Measurements from ENCODE around the gene TMPRSS11B.
"Not testable (repeated sequence)": the region's sequence is repeated elsewhere in the genome, so short reads cannot be mapped to it uniquely, and the experiment has no call there.

The TMPRSS11B gene

DNA sequence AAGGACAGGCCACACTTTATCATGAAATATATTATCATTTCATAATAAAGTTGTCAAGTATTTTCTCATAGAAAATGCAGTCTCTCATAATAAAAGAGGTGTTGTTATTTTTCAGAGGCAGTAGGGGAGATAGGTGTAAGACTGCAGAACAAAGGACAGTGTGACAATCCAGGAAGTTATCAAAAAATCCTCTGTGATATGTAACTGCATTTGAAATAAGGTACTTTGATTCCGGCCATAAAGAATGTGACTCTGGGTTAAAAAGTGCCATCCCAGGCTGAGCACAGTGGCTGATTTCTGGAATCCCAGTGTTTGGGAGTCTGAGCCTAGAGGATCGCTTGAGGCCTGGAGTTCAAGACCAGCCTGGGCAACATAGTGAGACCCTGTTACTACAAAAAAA lies 37.6 kb upstream of the TMPRSS11B start:
- POLR2A ChIA-PET = no interaction called here
- CTCF ChIA-PET = no interaction called here
- no peak for TF ChIP-seq ZNF23 (tag by site-specific recombination; IDR thresholded peaks at IDR 0.05; ENCODE audit: borderline replicate concordance)
- no peak for TF ChIP-seq SP3 (tag by site-specific recombination; IDR thresholded peaks at IDR 0.05)
- TF ChIP-seq ZBTB21 (tag by site-specific recombination; IDR thresholded peaks at IDR 0.05) = no peak
- no peak for TF ChIP-seq ZNF423 (tag by site-specific recombination; IDR thresholded peaks at IDR 0.05)
- TF ChIP-seq, protein P1, sequence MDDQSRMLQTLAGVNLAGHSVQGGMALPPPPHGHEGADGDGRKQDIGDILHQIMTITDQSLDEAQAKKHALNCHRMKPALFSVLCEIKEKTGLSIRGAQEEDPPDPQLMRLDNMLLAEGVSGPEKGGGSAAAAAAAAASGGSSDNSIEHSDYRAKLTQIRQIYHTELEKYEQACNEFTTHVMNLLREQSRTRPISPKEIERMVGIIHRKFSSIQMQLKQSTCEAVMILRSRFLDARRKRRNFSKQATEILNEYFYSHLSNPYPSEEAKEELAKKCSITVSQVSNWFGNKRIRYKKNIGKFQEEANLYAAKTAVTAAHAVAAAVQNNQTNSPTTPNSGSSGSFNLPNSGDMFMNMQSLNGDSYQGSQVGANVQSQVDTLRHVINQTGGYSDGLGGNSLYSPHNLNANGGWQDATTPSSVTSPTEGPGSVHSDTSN (CRISPR knock-in tag; IDR thresholded peaks at IDR 0.05) = no peak
- TF ChIP-seq, protein P2, sequence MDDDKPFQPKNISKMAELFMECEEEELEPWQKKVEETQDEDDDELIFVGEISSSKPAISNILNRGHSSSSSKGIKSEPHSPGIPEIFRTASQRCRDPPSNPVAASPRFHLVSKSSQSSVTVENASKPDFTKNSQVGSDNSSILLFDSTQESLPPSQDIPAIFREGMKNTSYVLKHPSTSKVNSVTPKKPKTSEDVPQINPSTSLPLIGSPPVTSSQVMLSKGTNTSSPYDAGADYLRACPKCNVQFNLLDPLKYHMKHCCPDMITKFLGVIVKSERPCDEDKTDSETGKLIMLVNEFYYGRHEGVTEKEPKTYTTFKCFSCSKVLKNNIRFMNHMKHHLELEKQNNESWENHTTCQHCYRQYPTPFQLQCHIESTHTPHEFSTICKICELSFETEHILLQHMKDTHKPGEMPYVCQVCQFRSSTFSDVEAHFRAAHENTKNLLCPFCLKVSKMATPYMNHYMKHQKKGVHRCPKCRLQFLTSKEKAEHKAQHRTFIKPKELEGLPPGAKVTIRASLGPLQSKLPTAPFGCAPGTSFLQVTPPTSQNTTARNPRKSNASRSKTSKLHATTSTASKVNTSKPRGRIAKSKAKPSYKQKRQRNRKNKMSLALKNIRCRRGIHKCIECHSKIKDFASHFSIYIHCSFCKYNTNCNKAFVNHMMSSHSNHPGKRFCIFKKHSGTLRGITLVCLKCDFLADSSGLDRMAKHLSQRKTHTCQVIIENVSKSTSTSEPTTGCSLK (tag by site-specific recombination; IDR thresholded peaks at IDR 0.05) = no peak
- TF ChIP-seq ZNF48 (tag by site-specific recombination; IDR thresholded peaks at IDR 0.05) = no peak
- TF ChIP-seq ZNF514 (tag by site-specific recombination; IDR thresholded peaks at IDR 0.05) = no peak
- no peak for TF ChIP-seq EGR2 (tag by site-specific recombination; IDR thresholded peaks at IDR 0.05; ENCODE audit: low read depth)
- no peaks in the 10 kb centered on the region for H3K4me1 ChIP-seq (ENCODE audit: control insufficient read depth, insufficient read depth, low read length)
- H3K36me3 ChIP-seq (ENCODE audit: control insufficient read depth in 2 of 2, insufficient read depth in 1 of 2, low read length in 2 of 2) = no peaks in the 10 kb centered on the region
- H3K4me3 ChIP-seq (ENCODE audit: low read depth, low read length) = no peak overlapping the region
- H3K27ac ChIP-seq (ENCODE audit: extremely low read depth, low read depth, low read length) = no peak overlapping the region
- H3K9me3 ChIP-seq (ENCODE audit: control insufficient read depth, insufficient read depth, low read depth, low read length) = no peaks in the 10 kb centered on the region

DNA sequence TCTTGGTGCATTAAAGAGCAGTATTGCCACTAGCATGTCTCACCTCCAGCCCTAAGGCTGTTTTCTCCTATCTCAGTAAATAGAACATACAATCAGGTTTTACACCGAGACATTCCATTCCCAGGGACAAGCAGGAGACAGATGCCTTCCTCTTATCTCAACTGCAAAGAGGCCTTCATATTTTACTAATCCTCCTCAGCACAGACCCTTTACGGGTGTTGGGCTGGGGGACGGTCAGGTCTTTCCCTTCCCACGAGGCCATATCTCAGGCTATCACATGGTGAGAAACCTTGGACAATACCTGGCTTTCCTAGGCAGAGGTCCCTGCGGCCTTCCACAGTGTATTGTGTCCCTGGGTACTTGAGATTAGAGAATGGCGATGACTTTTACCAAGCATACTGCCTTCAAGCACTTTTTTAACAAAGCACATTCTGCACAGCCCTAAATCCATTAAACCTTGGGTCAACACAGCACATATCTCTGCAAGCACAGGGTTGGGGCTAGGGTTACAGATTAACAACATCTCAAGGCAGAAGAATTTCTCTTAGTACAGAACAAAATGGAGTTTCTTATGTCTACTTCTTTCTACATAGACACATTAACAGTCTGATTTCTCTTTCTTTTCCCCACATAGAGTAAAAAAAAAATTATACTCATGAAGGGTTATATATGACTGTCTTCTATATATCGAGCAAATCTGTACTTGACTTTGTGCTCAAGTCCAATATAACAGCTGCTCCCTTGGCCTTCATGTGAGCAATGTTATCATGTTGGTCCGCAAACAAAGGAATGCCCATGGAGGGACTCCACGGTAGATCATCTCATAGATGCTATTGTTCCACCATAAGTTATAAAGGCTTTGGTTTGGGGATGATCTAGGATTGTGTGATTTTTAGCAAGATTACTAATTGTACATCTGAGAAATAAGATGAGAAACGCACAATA lies 36.6 kb upstream of the TMPRSS11B start:
- H3K4me3 ChIP-seq (ENCODE audit: low read depth, low read length); CTCF ChIA-PET; H3K4me1 ChIP-seq (ENCODE audit: control insufficient read depth, insufficient read depth, low read length); H3K27ac ChIP-seq (ENCODE audit: extremely low read depth, low read depth, low read length); H3K36me3 ChIP-seq (ENCODE audit: control insufficient read depth in 2 of 2, insufficient read depth in 1 of 2, low read length in 2 of 2); H3K9me3 ChIP-seq (ENCODE audit: control insufficient read depth, insufficient read depth, low read depth, low read length); POLR2A ChIA-PET: not testable (repeated sequence)

DNA sequence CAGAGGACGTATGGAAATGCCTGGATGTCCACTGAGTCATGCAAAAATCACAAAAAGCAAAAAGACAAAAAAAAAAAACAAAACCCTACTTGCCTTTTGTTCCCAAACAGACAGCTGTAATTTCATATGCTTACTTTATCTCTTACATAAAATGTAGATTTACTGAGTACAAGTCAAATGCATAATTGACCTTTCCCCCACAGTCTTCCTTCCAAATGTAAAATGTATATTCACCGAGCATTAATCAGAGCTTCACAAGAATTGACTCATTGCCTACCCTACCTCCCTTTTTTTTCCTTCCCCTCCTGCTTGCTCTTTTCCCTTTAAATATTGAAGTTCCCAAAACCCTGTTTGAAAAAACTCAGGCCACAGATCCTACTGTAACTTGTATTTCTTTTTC lies 32.5 kb upstream of the TMPRSS11B start:
- Histone ChIP-seq H3K9me3 (ENCODE audit: control insufficient read depth, insufficient read depth, low read depth, low read length) (no peaks in the 10 kb centered on the region), H3K4me1 (ENCODE audit: control insufficient read depth, insufficient read depth, low read length) (no peaks in the 10 kb centered on the region), H3K4me3 (ENCODE audit: low read depth, low read length) (no peak overlapping the region), H3K36me3 (ENCODE audit: control insufficient read depth in 2 of 2, insufficient read depth in 1 of 2, low read length in 2 of 2) (no peaks in the 10 kb centered on the region), H3K27ac (ENCODE audit: extremely low read depth, low read depth, low read length) (no peak overlapping the region)
- POLR2A ChIA-PET = no interaction called here
- CTCF ChIA-PET = interaction anchor here (0.7 kb wide), 2 partner anchors 98 to 443 kb away, joined by 3 to 4 read pairs; no protein-coding TSS in a partner anchor
- TF ChIP-seq, protein P3, sequence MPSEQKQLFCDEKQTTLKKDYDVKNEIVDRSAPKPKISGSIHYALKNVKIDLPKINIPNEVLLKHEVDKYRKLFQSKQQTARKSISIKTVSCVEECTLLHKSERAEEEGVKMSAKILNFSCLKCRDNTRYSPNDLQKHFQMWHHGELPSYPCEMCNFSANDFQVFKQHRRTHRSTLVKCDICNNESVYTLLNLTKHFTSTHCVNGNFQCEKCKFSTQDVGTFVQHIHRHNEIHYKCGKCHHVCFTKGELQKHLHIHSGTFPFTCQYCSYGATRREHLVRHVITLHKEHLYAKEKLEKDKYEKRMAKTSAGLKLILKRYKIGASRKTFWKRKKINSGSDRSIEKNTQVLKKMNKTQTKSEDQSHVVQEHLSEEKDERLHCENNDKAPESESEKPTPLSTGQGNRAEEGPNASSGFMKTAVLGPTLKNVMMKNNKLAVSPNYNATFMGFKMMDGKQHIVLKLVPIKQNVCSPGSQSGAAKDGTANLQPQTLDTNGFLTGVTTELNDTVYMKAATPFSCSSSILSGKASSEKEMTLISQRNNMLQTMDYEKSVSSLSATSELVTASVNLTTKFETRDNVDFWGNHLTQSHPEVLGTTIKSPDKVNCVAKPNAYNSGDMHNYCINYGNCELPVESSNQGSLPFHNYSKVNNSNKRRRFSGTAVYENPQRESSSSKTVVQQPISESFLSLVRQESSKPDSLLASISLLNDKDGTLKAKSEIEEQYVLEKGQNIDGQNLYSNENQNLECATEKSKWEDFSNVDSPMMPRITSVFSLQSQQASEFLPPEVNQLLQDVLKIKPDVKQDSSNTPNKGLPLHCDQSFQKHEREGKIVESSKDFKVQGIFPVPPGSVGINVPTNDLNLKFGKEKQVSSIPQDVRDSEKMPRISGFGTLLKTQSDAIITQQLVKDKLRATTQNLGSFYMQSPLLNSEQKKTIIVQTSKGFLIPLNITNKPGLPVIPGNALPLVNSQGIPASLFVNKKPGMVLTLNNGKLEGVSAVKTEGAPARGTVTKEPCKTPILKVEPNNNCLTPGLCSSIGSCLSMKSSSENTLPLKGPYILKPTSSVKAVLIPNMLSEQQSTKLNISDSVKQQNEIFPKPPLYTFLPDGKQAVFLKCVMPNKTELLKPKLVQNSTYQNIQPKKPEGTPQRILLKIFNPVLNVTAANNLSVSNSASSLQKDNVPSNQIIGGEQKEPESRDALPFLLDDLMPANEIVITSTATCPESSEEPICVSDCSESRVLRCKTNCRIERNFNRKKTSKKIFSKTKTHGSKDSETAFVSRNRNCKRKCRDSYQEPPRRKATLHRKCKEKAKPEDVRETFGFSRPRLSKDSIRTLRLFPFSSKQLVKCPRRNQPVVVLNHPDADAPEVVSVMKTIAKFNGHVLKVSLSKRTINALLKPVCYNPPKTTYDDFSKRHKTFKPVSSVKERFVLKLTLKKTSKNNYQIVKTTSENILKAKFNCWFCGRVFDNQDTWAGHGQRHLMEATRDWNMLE (tag by site-specific recombination; conservative IDR thresholded peaks at IDR 0.05; ENCODE audit: low read depth) = no peak
- TF ChIP-seq, protein P4, sequence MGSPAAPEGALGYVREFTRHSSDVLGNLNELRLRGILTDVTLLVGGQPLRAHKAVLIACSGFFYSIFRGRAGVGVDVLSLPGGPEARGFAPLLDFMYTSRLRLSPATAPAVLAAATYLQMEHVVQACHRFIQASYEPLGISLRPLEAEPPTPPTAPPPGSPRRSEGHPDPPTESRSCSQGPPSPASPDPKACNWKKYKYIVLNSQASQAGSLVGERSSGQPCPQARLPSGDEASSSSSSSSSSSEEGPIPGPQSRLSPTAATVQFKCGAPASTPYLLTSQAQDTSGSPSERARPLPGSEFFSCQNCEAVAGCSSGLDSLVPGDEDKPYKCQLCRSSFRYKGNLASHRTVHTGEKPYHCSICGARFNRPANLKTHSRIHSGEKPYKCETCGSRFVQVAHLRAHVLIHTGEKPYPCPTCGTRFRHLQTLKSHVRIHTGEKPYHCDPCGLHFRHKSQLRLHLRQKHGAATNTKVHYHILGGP (tag by site-specific recombination; IDR thresholded peaks at IDR 0.05) = no peak
- TF ChIP-seq ZNF555 (tag by site-specific recombination; conservative IDR thresholded peaks at IDR 0.05) (no peak), TRIM28 (IDR thresholded peaks at IDR 0.05; ENCODE audit: borderline replicate concordance, low read length) (no peak), ZNF544 (tag by site-specific recombination; IDR thresholded peaks at IDR 0.05) (no peak), ZNF202 (tag by site-specific recombination; IDR thresholded peaks at IDR 0.05; ENCODE audit: borderline replicate concordance) (no peak), ZNF37A (tag by site-specific recombination; IDR thresholded peaks at IDR 0.05) (no peak), HOXC10 (CRISPR knock-in tag; IDR thresholded peaks at IDR 0.05) (no peak)
- TF ChIP-seq, protein P5, sequence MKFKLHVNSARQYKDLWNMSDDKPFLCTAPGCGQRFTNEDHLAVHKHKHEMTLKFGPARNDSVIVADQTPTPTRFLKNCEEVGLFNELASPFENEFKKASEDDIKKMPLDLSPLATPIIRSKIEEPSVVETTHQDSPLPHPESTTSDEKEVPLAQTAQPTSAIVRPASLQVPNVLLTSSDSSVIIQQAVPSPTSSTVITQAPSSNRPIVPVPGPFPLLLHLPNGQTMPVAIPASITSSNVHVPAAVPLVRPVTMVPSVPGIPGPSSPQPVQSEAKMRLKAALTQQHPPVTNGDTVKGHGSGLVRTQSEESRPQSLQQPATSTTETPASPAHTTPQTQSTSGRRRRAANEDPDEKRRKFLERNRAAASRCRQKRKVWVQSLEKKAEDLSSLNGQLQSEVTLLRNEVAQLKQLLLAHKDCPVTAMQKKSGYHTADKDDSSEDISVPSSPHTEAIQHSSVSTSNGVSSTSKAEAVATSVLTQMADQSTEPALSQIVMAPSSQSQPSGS (tag by site-specific recombination; IDR thresholded peaks at IDR 0.05; ENCODE audit: low read depth) = no peak

Data from HEK293 (cell line).